GM12892 (cell line): ENCODE results near the gene SLC24A5.

Experiments used
- POLR2A ChIP-seq: IDR thresholded peaks from 2 replicates; pipeline ENCODE4 v1.6.1; 2011; ENCODE audit warnings: low read depth, low read length, control low read depth
- POLR2AphosphoS5 ChIP-seq: IDR thresholded peaks from 2 replicates; pipeline ENCODE4 v1.6.1; 2011; ENCODE audit warnings: low read depth, low read length, control low read depth
- TAF1 ChIP-seq: IDR thresholded peaks from 2 replicates; pipeline ENCODE4 v1.6.1; 2011; ENCODE audit warnings: low read depth, mild to moderate bottlenecking, control low read depth, low read length, borderline replicate concordance

GRCh38 chr15:48126667-48127355 is 6.0 kb downstream of the SLC24A5 start:
- TF ChIP-seq POLR2AphosphoS5, result no peak
- TF ChIP-seq POLR2A, result no peak
- no peak for TF ChIP-seq TAF1
